GM12878 (cell line): ENCODE results near the gene RPL29. TPM values are rescaled to one million over a fixed set of nuclear protein-coding genes. Genes with fewer than 3 reads are reported as not detected.

ENCODE experiments used
- ATAC-seq: fragments of 200-7000 bp; cut with Tn5 transposase; 3 replicates; pipeline ENCODE4 v1.9.1; 2020; ENCODE audit warnings: mild to moderate bottlenecking, moderate library complexity
- BruUV-seq: library from RNA; stranded (reverse); fragments of 400-500 nt; replicated peaks from 2 replicates; lab custom pipeline; 2021; lab: Mats Ljungman, UMichigan
- CTCF ChIA-PET: fragments of 300-600 bp; sonication (Branson Sonifier 250); formaldehyde crosslinking; extraction: SDS; loops from one replicate; lab custom pipeline; 2021; ENCODE audit warnings: inconsistent platforms; lab: Yijun Ruan, JAX
- POLR2A ChIA-PET: fragments of 350-600 bp; formaldehyde crosslinking; extraction: SDS; loops from one replicate; lab custom pipeline; 2021; ENCODE audit warnings: inconsistent platforms; lab: Charles Lee
- RAD21 ChIA-PET: fragments of 300-600 bp; sonication (Branson Sonifier 250); formaldehyde crosslinking; loops from one replicate; lab custom pipeline; 2023; ENCODE audit warnings: antibody characterized with exemption; ENCODE audit not compliant: unreplicated experiment; lab: Charles Lee
- SMC1A ChIA-PET: fragments of 300-600 bp; sonication (Branson Sonifier 250); formaldehyde crosslinking; loops from one replicate; lab custom pipeline; 2023; ENCODE audit not compliant: unreplicated experiment, uncharacterized antibody; lab: Charles Lee
- DNase-seq: peaks from one replicate; pipeline ENCODE4 v3.0.0-alpha.2; 2011; ENCODE audit warnings: low read depth, low spot score
- FAIRE-seq: peaks from 3 replicates; lab custom pipeline; 2011; peaks lifted over from hg19 to GRCh38; lab: Jason Lieb, UNC
- H2AFZ ChIP-seq: 2 replicates; pipeline ENCODE4 v1.6.0; 2011; ENCODE audit warnings: low read depth, low read length, control low read depth; ENCODE audit not compliant: control insufficient read depth
- H3K27ac ChIP-seq: 2 replicates; pipeline ENCODE4 v1.5.1; 2011; ENCODE audit warnings: control low read depth; ENCODE audit not compliant: control insufficient read depth, insufficient read depth
- H3K27me3 ChIP-seq, 2 experiments: replicated peaks in 1 of 2; 2 replicates each; pipeline versions ENCODE4 v1.6.0 to v1.6.1; 2011; ENCODE audit warnings: low read length in 1 of 2; ENCODE audit not compliant: control insufficient read depth in 2 of 2, insufficient read depth in 2 of 2
- H3K36me3 ChIP-seq, 2 experiments: 2 replicates each; pipeline ENCODE4 v1.5.1; 2011; ENCODE audit warnings: low read length in 1 of 2; ENCODE audit not compliant: control insufficient read depth in 2 of 2, insufficient read depth in 2 of 2
- H3K4me1 ChIP-seq: 2 replicates; pipeline ENCODE4 v1.6.1; 2011; ENCODE audit warnings: mild to moderate bottlenecking, low read length, moderate library complexity, mixed read lengths; ENCODE audit not compliant: control insufficient read depth, insufficient read depth
- H3K4me2 ChIP-seq: 2 replicates; pipeline ENCODE4 v1.6.0; 2011; ENCODE audit warnings: control low read depth; ENCODE audit not compliant: control insufficient read depth, insufficient read depth
- H3K4me3 ChIP-seq: fragments of 200-600 bp; sonication (generic); 2 replicates; pipeline ENCODE4 v1.5.1; 2016
- H3K79me2 ChIP-seq: 2 replicates; pipeline ENCODE4 v1.6.0; 2011; ENCODE audit warnings: low read length; ENCODE audit not compliant: control insufficient read depth, insufficient read depth
- H3K9ac ChIP-seq: 2 replicates; pipeline ENCODE4 v1.8.0; 2011; ENCODE audit warnings: low read length, control low read depth, mixed read lengths; ENCODE audit not compliant: control insufficient read depth, insufficient read depth
- H3K9me3 ChIP-seq: replicated peaks from 3 replicates; pipeline ENCODE4 v1.5.1; 2011; ENCODE audit warnings: mild to moderate bottlenecking, low read length; ENCODE audit not compliant: control insufficient read depth, insufficient read depth
- H4K20me1 ChIP-seq: 2 replicates; pipeline ENCODE4 v1.6.0; 2011; ENCODE audit not compliant: control insufficient read depth, insufficient read depth
- CBFB ChIP-seq: IDR thresholded peaks from 2 replicates; pipeline ENCODE4 v1.6.1; 2016; ENCODE audit warnings: antibody characterized with exemption, low read depth
- CBX3 ChIP-seq: fragments of 200-600 bp; sonication (generic); IDR thresholded peaks from 2 replicates; pipeline ENCODE4 v1.6.1; 2016; ENCODE audit warnings: low read depth, borderline replicate concordance
- JUNB ChIP-seq: IDR thresholded peaks from 2 replicates; pipeline ENCODE4 v1.6.1; 2016; ENCODE audit warnings: antibody characterized with exemption, mild to moderate bottlenecking
- KAT2A ChIP-seq: conservative IDR thresholded peaks from 2 replicates; pipeline ENCODE4 v1.6.1; 2011; ENCODE audit warnings: low read depth, low read length; ENCODE audit not compliant: control insufficient read depth
- NKRF ChIP-seq: fragments of 450-650 bp; conservative IDR thresholded peaks from 2 replicates; pipeline ENCODE4 v1.6.1; 2017; ENCODE audit warnings: mild to moderate bottlenecking, moderate library complexity
- POLR2A ChIP-seq: IDR thresholded peaks from 2 replicates; pipeline ENCODE4 v1.6.1; 2011; ENCODE audit warnings: low read depth, mild to moderate bottlenecking, low read length
- POU2F2 ChIP-seq: IDR thresholded peaks from 3 replicates; pipeline ENCODE4 v1.6.1; 2011; ENCODE audit warnings: low read depth, mild to moderate bottlenecking, low read length, borderline replicate concordance
- SP1 ChIP-seq: IDR thresholded peaks from one replicate; pipeline ENCODE4 v1.6.1; 2011; ENCODE audit warnings: low read depth, low read length
- STAT1 ChIP-seq: fragments of 450-650 bp; conservative IDR thresholded peaks from 2 replicates; pipeline ENCODE4 v1.6.1; 2014; ENCODE audit warnings: antibody characterized with exemption, mild to moderate bottlenecking
- STAT3 ChIP-seq: IDR thresholded peaks from 2 replicates; pipeline ENCODE4 v1.6.1; 2011; ENCODE audit warnings: low read depth, low read length, improper control_type of control experiment
- whole genome bisulfite sequencing: methylation state at CpG from one replicate; pipeline ENCODE4 v1.1.6; 2016; ENCODE audit warnings: low lambda C conversion rate; ENCODE audit not compliant: insufficient replicate concordance, insufficient coverage; ENCODE audit errors: missing lambda C conversion rate; 5-methylcytosine and 5-hydroxymethylcytosine counted together
- in situ Hi-C: fragments of 300-500 bp; cut with MboI; formaldehyde crosslinking; loops from 9 replicates; pipeline ENCODE4 v1.14.3; 2018; ENCODE audit warnings: mixed read lengths
- intact Hi-C: fragments of 100-400 bp; cut with micrococcal nuclease; formaldehyde crosslinking; loops from one replicate; pipeline ENCODE4 v1.14.2; 2022; ENCODE audit not compliant: unreplicated experiment
- polyA plus RNA-seq, 11 experiments: library from polyadenylated mRNA; depleted of rRNA in 4 of 11; unstranded in 6 of 11; stranded (reverse) in 5 of 11; fragments of >200 nt; fragmentation: Nextera tagmentation in 4 of 11; fragmentation: Illumina TruSeq in 1 of 11; extraction: Ambion mirVana in 4 of 11; extraction: Trizol in 1 of 11; gene quantifications; 1 replicate in 1 of 11; 2 replicates in 10 of 11; pipeline versions ENCODE4 v1.2.1 to v1.2.3, GENCODE V29; 2011 to 2016; ENCODE audit warnings: inconsistent platforms in 2 of 11, missing spikeins in 2 of 11, low read depth in 1 of 11
- total RNA-seq, 4 experiments: library from RNA; depleted of rRNA in 3 of 4; stranded (reverse); fragments of >200 nt in 3 of 4; fragmentation: Illumina TruSeq in 1 of 4; extraction: Trizol in 1 of 4; gene quantifications; 2 replicates each; pipeline versions ENCODE4 v1.2.1 to v1.2.3, GENCODE V29; 2013 to 2021

Gene RPL29
- total and polyA plus RNA-seq, 10 of the 15 experiments (the other 5 are each of a cell fraction or from before 2014, with no cell fraction given), result 1,053 to 2,477 (median 1,657) TPM

GRCh38 chr3:51985063-51985462 lies 10.6 kb downstream of the RPL29 start:
- H2AFZ ChIP-seq, result no peak overlapping the region
- intact Hi-C loops (no loop called here), in situ Hi-C loops (no loop called here)
- peaks cover 8% of the 10 kb centered on the region for H3K4me1 ChIP-seq
- H3K9ac ChIP-seq, result no peak overlapping the region
- RAD21 ChIA-PET, result interaction anchor here (0.6 to 0.7 kb wide), 2 partner anchors 115 to 218 kb away, joined by 4 to 5 read pairs; no protein-coding TSS in a partner anchor
- H3K79me2 ChIP-seq, result peaks cover 3% of the 10 kb centered on the region
- WGBS, result 79% methylated on average over 6 of the region's 6 CpGs
- BruUV-seq, result no TSS peak
- FAIRE-seq (no peak), DNase-seq (no peak), ATAC-seq (no peak)
- H3K27ac ChIP-seq, result no peak overlapping the region
- H3K4me3 ChIP-seq, result no peak overlapping the region
- TF ChIP-seq NKRF, result no peak
- no peak for TF ChIP-seq STAT1
- TF ChIP-seq JUNB, result no peak
- no peak for TF ChIP-seq POU2F2
- no peak for TF ChIP-seq CBX3
- TF ChIP-seq SP1, result no peak
- TF ChIP-seq CBFB, result no peak
- TF ChIP-seq POLR2A, result no peak
- TF ChIP-seq KAT2A, result no peak
- no peak for TF ChIP-seq STAT3
- SMC1A ChIA-PET, result interaction anchor here (1.4 kb wide), 1 partner anchor 10 kb away, joined by 12 read pairs; the partner anchor contains the start of gene RPL29
- POLR2A ChIA-PET, result interaction anchor here (0.6 to 4.0 kb wide), 3 partner anchors 10 to 1418 kb away, joined by 3 to 30 read pairs (median 3); partner anchors contain the start of genes C3orf18 and RPL29
- CTCF ChIA-PET, result interaction anchor here (0.5 to 4.6 kb wide), 3 partner anchors 12 to 130 kb away, joined by 3 to 56 read pairs (median 34); partner anchors contain the start of genes ABHD14A, ABHD14B, PARP3 and RRP9
- H3K4me2 ChIP-seq, result no peak overlapping the region
- no peaks in the 10 kb centered on the region for H3K36me3 ChIP-seq
- no peaks in the 10 kb centered on the region for H4K20me1 ChIP-seq
- no peaks in the 10 kb centered on the region for H3K27me3 ChIP-seq
- no peaks in the 10 kb centered on the region for H3K9me3 ChIP-seq
